Measurements from ENCODE around the gene TCHH.

The TCHH gene, protein sequence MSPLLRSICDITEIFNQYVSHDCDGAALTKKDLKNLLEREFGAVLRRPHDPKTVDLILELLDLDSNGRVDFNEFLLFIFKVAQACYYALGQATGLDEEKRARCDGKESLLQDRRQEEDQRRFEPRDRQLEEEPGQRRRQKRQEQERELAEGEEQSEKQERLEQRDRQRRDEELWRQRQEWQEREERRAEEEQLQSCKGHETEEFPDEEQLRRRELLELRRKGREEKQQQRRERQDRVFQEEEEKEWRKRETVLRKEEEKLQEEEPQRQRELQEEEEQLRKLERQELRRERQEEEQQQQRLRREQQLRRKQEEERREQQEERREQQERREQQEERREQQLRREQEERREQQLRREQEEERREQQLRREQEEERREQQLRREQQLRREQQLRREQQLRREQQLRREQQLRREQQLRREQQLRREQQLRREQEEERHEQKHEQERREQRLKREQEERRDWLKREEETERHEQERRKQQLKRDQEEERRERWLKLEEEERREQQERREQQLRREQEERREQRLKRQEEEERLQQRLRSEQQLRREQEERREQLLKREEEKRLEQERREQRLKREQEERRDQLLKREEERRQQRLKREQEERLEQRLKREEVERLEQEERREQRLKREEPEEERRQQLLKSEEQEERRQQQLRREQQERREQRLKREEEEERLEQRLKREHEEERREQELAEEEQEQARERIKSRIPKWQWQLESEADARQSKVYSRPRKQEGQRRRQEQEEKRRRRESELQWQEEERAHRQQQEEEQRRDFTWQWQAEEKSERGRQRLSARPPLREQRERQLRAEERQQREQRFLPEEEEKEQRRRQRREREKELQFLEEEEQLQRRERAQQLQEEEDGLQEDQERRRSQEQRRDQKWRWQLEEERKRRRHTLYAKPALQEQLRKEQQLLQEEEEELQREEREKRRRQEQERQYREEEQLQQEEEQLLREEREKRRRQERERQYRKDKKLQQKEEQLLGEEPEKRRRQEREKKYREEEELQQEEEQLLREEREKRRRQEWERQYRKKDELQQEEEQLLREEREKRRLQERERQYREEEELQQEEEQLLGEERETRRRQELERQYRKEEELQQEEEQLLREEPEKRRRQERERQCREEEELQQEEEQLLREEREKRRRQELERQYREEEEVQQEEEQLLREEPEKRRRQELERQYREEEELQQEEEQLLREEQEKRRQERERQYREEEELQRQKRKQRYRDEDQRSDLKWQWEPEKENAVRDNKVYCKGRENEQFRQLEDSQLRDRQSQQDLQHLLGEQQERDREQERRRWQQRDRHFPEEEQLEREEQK (N-terminal part only)

DNA sequence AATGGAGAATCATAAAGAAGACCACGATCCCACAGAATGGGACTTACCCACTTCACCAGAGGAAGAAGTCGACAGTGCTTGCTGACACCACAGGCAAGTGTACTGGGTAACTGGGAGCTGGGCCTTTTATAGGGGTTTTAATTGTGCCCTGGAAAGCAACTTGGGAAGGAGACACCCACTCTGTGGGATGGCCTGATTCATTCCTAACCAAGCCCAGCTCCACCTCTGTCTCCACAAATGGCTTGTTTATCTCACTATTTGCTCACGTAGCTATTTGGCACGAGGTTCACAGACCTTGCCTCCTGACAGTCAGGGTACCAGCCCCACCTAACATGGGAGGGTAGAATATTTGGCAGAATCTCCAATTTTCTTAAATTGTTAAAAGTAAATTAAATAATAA is at the start of gene TCHH:
TCHH (minus strand) TSS at position 101 of the 400 bp plus-strand sequence. CDS start 1,364 bp downstream, outside the sequence.
- no peak within 1 kb of the TSS for H2AFZ ChIP-seq
- H3K4me3 ChIP-seq (ENCODE audit: low read depth, low read length), result no peak within 1 kb of the TSS
- no peak within 1 kb of the TSS for H3K9ac ChIP-seq
- no peaks in the 10 kb centered on the region for H3K79me2 ChIP-seq
- no peaks in the 10 kb centered on the region for H3K27me3 ChIP-seq (ENCODE audit: control insufficient read depth, insufficient read depth, low read length)
- H3K4me1 ChIP-seq, result no peaks in the 10 kb centered on the region
- no peaks in the 10 kb centered on the region for H3K9me3 ChIP-seq (ENCODE audit: control insufficient read depth, low read length)
- TF ChIP-seq, protein P1, sequence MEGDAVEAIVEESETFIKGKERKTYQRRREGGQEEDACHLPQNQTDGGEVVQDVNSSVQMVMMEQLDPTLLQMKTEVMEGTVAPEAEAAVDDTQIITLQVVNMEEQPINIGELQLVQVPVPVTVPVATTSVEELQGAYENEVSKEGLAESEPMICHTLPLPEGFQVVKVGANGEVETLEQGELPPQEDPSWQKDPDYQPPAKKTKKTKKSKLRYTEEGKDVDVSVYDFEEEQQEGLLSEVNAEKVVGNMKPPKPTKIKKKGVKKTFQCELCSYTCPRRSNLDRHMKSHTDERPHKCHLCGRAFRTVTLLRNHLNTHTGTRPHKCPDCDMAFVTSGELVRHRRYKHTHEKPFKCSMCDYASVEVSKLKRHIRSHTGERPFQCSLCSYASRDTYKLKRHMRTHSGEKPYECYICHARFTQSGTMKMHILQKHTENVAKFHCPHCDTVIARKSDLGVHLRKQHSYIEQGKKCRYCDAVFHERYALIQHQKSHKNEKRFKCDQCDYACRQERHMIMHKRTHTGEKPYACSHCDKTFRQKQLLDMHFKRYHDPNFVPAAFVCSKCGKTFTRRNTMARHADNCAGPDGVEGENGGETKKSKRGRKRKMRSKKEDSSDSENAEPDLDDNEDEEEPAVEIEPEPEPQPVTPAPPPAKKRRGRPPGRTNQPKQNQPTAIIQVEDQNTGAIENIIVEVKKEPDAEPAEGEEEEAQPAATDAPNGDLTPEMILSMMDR (IDR thresholded peaks at IDR 0.05), result no peak
- no peak within 1 kb of the TSS for H3K27ac ChIP-seq
- H3K4me2 ChIP-seq (ENCODE audit: low read length), result no peak within 1 kb of the TSS
- H3K36me3 ChIP-seq (ENCODE audit: control insufficient read depth, insufficient read depth, low read length), result no peaks in the 10 kb centered on the region

DNA sequence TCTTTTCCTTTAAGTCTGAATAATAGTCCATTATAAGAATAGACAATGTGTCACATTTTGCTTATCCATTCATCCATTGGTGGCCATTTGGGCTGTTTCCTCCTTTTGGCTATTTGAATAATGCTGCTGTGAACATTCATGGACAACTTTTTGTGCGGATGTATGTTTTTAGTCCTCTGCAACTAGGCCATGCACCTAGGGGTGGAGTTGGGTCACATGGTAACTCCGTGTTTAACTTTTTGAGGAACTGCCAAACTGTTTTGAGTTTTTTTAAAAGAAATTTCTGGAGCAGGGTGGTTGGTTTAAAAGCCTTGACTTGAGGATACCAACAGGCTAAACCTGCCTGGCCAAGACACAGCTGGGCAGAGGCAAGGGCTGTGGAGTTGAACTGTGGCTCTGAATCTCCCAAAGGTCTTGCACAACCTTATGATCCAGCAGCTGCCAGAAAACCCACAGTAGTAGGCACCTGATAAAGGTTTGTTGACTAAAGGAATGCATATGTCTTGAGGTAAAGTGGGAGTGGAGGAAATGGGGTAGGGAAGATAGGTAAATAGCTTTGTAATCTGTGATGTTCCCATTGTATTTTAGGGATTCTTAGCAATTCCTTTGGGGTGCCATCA is 49.4 kb upstream of the TCHH start:
- H3K36me3 ChIP-seq (ENCODE audit: control insufficient read depth, insufficient read depth, low read length), result no peaks in the 10 kb centered on the region
- no peaks in the 10 kb centered on the region for H3K4me1 ChIP-seq
- H3K4me3 ChIP-seq (ENCODE audit: low read depth, low read length), result no peak overlapping the region
- TF ChIP-seq, protein P1 (IDR thresholded peaks at IDR 0.05), result no peak
- H3K79me2 ChIP-seq, result no peaks in the 10 kb centered on the region
- no peak overlapping the region for H3K9ac ChIP-seq
- H3K27me3 ChIP-seq (ENCODE audit: control insufficient read depth, insufficient read depth, low read length), result no peaks in the 10 kb centered on the region
- H3K9me3 ChIP-seq (ENCODE audit: control insufficient read depth, low read length), result no peaks in the 10 kb centered on the region
- no peak overlapping the region for H2AFZ ChIP-seq
- no peak overlapping the region for H3K4me2 ChIP-seq (ENCODE audit: low read length)
- H3K27ac ChIP-seq, result no peak overlapping the region

DNA sequence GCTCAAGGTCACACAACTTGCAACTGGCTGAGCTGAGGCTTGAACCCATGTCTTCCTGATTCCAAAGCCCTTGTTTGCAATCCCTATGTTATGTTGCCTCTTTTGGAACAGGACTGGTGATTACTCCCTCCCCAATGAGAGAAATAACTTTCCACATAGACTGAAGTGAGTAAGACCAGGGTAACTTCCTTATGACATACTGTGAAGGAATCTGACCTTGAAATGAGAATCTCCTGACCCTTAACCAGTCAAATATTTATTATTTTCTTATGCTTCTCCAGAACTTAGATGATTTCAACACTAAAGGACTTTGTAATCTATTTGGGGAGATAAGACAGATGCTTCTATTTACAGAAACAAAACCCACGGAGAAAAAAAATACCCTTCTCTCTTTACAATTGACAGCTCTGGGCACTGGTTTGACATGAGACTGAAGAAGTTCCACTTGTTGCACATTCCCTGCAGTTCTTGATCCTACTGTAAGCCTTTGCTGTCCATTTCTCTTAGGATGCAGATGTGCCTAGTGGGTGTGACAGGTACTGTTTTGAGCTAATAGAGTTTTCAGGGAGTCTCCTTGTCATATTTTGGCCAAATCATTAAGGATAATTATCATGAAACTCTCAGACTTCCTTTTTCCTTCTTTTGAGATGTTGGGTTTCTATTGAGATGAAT is 47.7 kb upstream of the TCHH start:
- H3K79me2 ChIP-seq, result no peaks in the 10 kb centered on the region
- no peak overlapping the region for H3K4me2 ChIP-seq (ENCODE audit: low read length)
- TF ChIP-seq, protein P1 (IDR thresholded peaks at IDR 0.05), result no peak
- no peaks in the 10 kb centered on the region for H3K36me3 ChIP-seq (ENCODE audit: control insufficient read depth, insufficient read depth, low read length)
- H3K4me3 ChIP-seq (ENCODE audit: low read depth, low read length), result no peak overlapping the region
- H3K4me1 ChIP-seq, result no peaks in the 10 kb centered on the region
- no peak overlapping the region for H3K9ac ChIP-seq
- no peaks in the 10 kb centered on the region for H3K9me3 ChIP-seq (ENCODE audit: control insufficient read depth, low read length)
- no peaks in the 10 kb centered on the region for H3K27me3 ChIP-seq (ENCODE audit: control insufficient read depth, insufficient read depth, low read length)
- H3K27ac ChIP-seq, result no peak overlapping the region
- H2AFZ ChIP-seq, result no peak overlapping the region

DNA sequence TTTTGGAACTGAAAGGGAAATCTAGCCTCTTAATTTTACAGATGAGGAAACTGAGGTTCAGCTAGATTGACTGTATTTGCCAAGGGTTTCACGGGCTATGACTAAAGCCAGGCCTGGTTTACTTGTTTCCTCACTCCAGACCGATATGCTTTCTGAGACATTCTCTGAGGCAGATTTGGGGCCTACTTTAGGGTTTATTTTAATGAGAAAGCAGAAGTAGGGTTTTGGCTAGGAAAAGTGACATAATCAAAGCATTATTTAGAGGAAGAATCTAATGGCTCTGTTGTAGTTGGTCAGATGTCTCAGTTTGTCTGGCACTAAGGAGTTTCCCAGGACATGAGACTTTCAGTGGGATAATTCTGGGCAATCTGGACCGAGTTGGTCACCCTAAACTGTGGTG is 45.3 kb upstream of the TCHH start:
- Histone ChIP-seq H3K27me3 (ENCODE audit: control insufficient read depth, insufficient read depth, low read length) (no peaks in the 10 kb centered on the region), H3K79me2 (no peaks in the 10 kb centered on the region), H3K9ac (no peak overlapping the region), H3K36me3 (ENCODE audit: control insufficient read depth, insufficient read depth, low read length) (no peaks in the 10 kb centered on the region), H3K4me1 (no peaks in the 10 kb centered on the region), H3K9me3 (ENCODE audit: control insufficient read depth, low read length) (no peaks in the 10 kb centered on the region), H3K4me2 (ENCODE audit: low read length) (no peak overlapping the region), H3K4me3 (ENCODE audit: low read depth, low read length) (no peak overlapping the region), H3K27ac (no peak overlapping the region), H2AFZ (no peak overlapping the region)
- TF ChIP-seq, protein P1 (IDR thresholded peaks at IDR 0.05), result no peak

Data from parathyroid adenoma (tissue), 2 donors.